ENCODE measurements around the gene GDA.

- TF ChIP-seq CTCF (IDR thresholded peaks at IDR 0.05) (no peak), POLR2A (IDR thresholded peaks at IDR 0.05) (no peak)
Observed at GRCh38 chr9:72187121-72187695, 38.0 kb downstream of the GDA start.
